DOHH2 (cell line): ENCODE data around the gene NPTX2.

Experiments used
- H3F3A ChIP-seq: fragments of 200-600 bp; sonication (generic), shearing (Covaris generic); 2 replicates; pipeline ENCODE4 v1.6.0; 2016; ENCODE audit warnings: antibody characterized with exemption, mild to moderate bottlenecking; ENCODE audit not compliant: control insufficient read depth, insufficient read depth
- H3K27ac ChIP-seq: fragments of 200-600 bp; sonication (generic); 2 replicates; pipeline ENCODE4 v1.5.1; 2014; ENCODE audit warnings: low read depth, mild to moderate bottlenecking, low read length, moderate library complexity
- H3K27me3 ChIP-seq: fragments of 200-600 bp; sonication (generic); 2 replicates; pipeline ENCODE4 v1.6.1; 2014; ENCODE audit warnings: mild to moderate bottlenecking, low read length, mixed read lengths; ENCODE audit not compliant: control insufficient read depth
- H3K36me3 ChIP-seq: fragments of 200-600 bp; sonication (generic); 2 replicates; pipeline ENCODE4 v1.6.1; 2014; ENCODE audit warnings: mild to moderate bottlenecking, low read length, moderate library complexity, mixed read lengths; ENCODE audit not compliant: control insufficient read depth
- H3K4me1 ChIP-seq: fragments of 200-600 bp; sonication (generic); 2 replicates; pipeline ENCODE4 v1.6.1; 2014; ENCODE audit warnings: mild to moderate bottlenecking, low read length, mixed read lengths; ENCODE audit not compliant: control insufficient read depth
- H3K4me2 ChIP-seq: fragments of 200-600 bp; sonication (generic); 2 replicates; pipeline ENCODE4 v1.6.0; 2014; ENCODE audit warnings: mild to moderate bottlenecking, low read length, moderate library complexity
- H3K4me3 ChIP-seq: fragments of 200-600 bp; sonication (generic); 2 replicates; pipeline ENCODE4 v1.5.1; 2014; ENCODE audit warnings: mild to moderate bottlenecking, low read length, mixed read lengths
- H3K79me2 ChIP-seq: fragments of 200-600 bp; sonication (generic); 2 replicates; pipeline ENCODE4 v1.6.1; 2014; ENCODE audit warnings: mild to moderate bottlenecking, low read length, mixed read lengths; ENCODE audit not compliant: control insufficient read depth
- H3K9me2 ChIP-seq: fragments of 200-600 bp; sonication (generic); replicated peaks from 2 replicates; pipeline ENCODE4 v1.6.1; 2014; ENCODE audit warnings: mild to moderate bottlenecking, low read length, mixed read lengths; ENCODE audit not compliant: control insufficient read depth
- H3K9me3 ChIP-seq: fragments of 200-600 bp; sonication (generic); 2 replicates; pipeline ENCODE4 v1.6.1; 2014; ENCODE audit warnings: antibody characterized with exemption, low read length, mixed read lengths; ENCODE audit not compliant: control insufficient read depth, insufficient read depth
- H4K20me1 ChIP-seq: fragments of 200-600 bp; sonication (generic); 2 replicates; pipeline ENCODE4 v1.6.0; 2014; ENCODE audit warnings: low read depth, mild to moderate bottlenecking, antibody characterized with exemption, low read length, moderate library complexity; ENCODE audit not compliant: control insufficient read depth, insufficient read depth
- EZH2phosphoT487 ChIP-seq: fragments of 200-600 bp; sonication (generic); IDR thresholded peaks from 2 replicates; pipeline ENCODE4 v1.6.1; 2017; ENCODE audit warnings: borderline replicate concordance, mild to moderate bottlenecking, antibody characterized with exemption, low read length, moderate library complexity, mixed read lengths
- TF ChIP-seq, protein P1 (sequence below): fragments of 200-600 bp; sonication (generic); IDR thresholded peaks from one replicate; pipeline ENCODE4 v1.5.1; 2014; ENCODE audit warnings: antibody characterized with exemption, mild to moderate bottlenecking, low read depth, low read length; ENCODE audit not compliant: poor library complexity, severe bottlenecking

NPTX2 gene

DNA sequence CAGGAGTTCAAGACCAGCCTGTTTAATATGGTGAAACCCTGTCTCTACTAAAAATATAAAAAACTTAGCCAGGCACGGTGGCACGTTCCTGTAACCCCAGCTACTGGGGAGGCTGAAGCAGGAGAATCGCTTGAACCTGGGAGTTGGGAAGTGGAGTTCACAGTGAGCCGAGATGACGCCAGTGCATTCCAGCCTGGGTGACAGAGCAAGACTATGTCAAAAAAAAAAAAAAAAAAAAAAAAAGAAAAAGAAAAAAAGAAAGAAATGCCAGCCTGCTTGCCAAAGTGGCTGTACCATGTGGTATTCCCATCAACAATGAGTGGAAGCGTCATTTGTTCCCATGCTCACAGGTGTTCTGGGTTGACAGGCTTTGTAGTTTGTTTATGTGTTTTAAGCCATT, 43.3 kb upstream of the NPTX2 start:
- TF ChIP-seq, protein P1, sequence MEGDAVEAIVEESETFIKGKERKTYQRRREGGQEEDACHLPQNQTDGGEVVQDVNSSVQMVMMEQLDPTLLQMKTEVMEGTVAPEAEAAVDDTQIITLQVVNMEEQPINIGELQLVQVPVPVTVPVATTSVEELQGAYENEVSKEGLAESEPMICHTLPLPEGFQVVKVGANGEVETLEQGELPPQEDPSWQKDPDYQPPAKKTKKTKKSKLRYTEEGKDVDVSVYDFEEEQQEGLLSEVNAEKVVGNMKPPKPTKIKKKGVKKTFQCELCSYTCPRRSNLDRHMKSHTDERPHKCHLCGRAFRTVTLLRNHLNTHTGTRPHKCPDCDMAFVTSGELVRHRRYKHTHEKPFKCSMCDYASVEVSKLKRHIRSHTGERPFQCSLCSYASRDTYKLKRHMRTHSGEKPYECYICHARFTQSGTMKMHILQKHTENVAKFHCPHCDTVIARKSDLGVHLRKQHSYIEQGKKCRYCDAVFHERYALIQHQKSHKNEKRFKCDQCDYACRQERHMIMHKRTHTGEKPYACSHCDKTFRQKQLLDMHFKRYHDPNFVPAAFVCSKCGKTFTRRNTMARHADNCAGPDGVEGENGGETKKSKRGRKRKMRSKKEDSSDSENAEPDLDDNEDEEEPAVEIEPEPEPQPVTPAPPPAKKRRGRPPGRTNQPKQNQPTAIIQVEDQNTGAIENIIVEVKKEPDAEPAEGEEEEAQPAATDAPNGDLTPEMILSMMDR = no peak
- no peak for TF ChIP-seq EZH2phosphoT487
- Histone ChIP-seq H4K20me1 (no peaks in the 10 kb centered on the region), H3K9me3 (peaks cover 17% of the 10 kb centered on the region), H3K4me1 (no peaks in the 10 kb centered on the region), H3K79me2 (no peaks in the 10 kb centered on the region), H3F3A (no peaks in the 10 kb centered on the region), H3K9me2 (no peaks in the 10 kb centered on the region), H3K4me2 (no peak overlapping the region), H3K27me3 (no peaks in the 10 kb centered on the region), H3K4me3 (no peak overlapping the region), H3K27ac (no peak overlapping the region), H3K36me3 (no peaks in the 10 kb centered on the region)

DNA sequence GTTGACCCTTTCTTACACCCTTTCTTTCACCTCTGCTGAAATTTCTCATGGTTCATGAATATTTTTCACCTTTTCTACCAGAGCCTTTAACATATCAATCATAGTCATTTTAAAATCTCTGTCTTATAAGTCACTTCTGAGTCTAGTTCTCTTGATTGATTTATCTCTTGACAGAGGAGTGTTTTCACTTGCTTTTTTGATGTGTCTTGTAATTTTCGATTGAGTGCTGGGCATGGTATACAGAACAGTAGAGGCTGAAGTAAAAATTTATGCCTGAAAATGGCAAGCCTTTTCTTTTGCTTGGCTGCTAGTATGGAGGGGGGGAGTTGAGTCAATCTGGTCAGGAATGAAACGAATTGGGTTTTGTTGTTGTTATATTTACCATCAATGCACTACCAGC, 41.2 kb upstream of the NPTX2 start:
- H3K4me2 ChIP-seq = no peak overlapping the region

DNA sequence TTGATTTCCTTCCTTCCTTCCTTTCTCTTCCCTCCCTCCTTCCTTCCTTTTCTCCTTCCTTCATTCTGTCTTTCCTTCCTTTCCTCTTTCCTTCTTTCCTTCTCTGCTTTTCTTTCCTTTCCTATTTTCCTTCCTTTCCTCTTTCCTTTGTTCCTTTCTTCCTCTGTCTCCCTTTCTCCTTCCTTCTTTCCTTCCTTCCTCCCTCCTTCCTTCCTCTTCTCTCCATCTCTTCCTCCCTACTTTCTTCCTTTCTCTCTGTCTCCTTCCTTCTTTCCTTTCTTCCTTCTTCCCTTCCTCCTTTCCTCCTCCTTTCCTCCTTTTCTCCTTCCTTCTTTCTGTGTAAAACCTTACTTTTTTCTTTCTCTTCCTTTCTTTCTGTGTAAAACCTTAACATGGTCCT, 32.3 kb upstream of the NPTX2 start:
- Histone ChIP-seq H3K9me3 (no peaks in the 10 kb centered on the region; the same call in 1 of the 2 replicates), H3K9me2 (no peaks in the 10 kb centered on the region), H3K79me2 (no peaks in the 10 kb centered on the region), H3K36me3 (no peaks in the 10 kb centered on the region), H3K27me3 (peaks cover 16% of the 10 kb centered on the region), H3K4me2 (no peak overlapping the region), H3K4me3 (no peak overlapping the region), H3F3A (no peaks in the 10 kb centered on the region), H3K27ac (no peak overlapping the region), H3K4me1 (no peaks in the 10 kb centered on the region), H4K20me1 (no peaks in the 10 kb centered on the region)
- TF ChIP-seq, protein P1 = no peak
- TF ChIP-seq EZH2phosphoT487 = no peak

More for the DNA sequence above, 41.2 kb upstream of the NPTX2 start:
- TF ChIP-seq, protein P1 = no peak
- TF ChIP-seq EZH2phosphoT487 = no peak
- Histone ChIP-seq H3K9me3 (peaks cover 17% of the 10 kb centered on the region), H3F3A (no peaks in the 10 kb centered on the region), H3K4me1 (no peaks in the 10 kb centered on the region), H3K27me3 (no peaks in the 10 kb centered on the region), H3K4me3 (no peak overlapping the region), H3K9me2 (no peaks in the 10 kb centered on the region), H3K36me3 (no peaks in the 10 kb centered on the region), H4K20me1 (no peaks in the 10 kb centered on the region), H3K79me2 (no peaks in the 10 kb centered on the region), H3K27ac (no peak overlapping the region)

DNA sequence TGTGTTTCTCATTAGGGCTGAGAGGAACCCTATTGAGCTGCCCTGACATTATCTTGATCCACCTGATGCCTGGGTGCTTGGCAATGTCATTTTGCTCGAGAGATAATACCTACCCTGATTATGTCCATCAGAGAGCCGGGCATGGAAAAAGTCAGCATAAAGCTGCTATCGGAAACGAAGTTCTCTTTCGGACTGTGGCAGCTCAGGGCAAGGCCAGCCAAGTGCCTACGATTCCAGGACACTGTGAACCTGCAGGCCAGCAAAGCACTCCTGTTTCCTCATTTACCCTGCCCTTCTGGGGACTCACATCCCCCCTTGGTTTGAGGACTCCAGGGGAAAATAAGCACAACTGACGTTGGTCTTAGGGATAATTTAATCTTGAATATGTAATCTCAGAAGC, 25.2 kb upstream of the NPTX2 start:
- Histone ChIP-seq H3K36me3 (no peaks in the 10 kb centered on the region), H3F3A (no peaks in the 10 kb centered on the region), H3K4me2 (no peak overlapping the region), H3K27me3 (peaks cover 9% of the 10 kb centered on the region; the same call in 1 of the 2 replicates), H4K20me1 (no peaks in the 10 kb centered on the region), H3K9me3 (no peaks in the 10 kb centered on the region), H3K79me2 (no peaks in the 10 kb centered on the region), H3K9me2 (no peaks in the 10 kb centered on the region), H3K4me3 (no peak overlapping the region), H3K4me1 (no peaks in the 10 kb centered on the region), H3K27ac (no peak overlapping the region)
- TF ChIP-seq EZH2phosphoT487 = no peak
- TF ChIP-seq, protein P1 = no peak
